Measurements from ENCODE around the gene CABP1.

CABP1 gene

DNA sequence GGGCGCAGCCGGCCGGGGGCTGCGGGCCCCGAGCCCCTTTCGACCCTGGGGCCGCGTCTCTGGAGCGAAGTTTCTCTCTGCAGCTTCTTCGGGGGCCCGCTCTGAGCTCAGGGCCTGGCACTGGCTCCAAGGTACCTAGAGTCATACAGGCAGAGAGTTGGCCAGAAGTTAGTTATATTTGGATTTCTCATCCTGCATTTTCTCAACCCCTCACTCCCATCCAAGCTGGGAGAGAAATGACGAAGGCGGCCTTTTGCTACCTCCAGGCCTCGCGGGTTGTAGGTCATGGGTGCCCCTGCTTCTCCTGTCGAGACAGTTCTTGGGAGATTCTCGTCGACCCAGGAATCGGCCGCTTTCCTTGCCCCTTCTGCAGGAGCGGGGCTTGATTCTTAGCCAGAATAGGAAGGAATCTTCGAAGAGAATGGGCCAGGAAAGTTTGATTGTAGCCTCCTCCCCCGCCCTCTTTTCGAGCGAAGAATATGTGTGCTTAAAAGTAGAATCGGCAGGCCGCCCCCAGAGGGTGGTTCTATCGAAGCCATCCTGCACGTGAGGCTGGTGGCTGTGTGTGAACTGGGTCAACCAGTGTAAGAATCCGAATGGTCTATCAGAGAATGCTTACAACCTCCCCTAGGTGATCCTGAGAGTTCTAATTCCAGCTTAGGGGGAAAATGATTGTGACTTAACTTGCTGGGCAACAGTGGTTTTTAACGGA is 47.3 kb downstream of the CABP1 start:
- Histone ChIP-seq H3K79me2 (ENCODE audit: low read length) (peaks cover 52% of the 10 kb centered on the region), H3K4me3 (ENCODE audit: low read length) (peak overlapping the region; percentile 71), H3K4me2 (ENCODE audit: low read depth, low read length) (peak overlapping the region; percentile 92), H3K36me3 (replicated peaks; ENCODE audit: insufficient read depth, low read length) (no peaks in the 10 kb centered on the region), H3K9ac (ENCODE audit: low read length) (peak overlapping the region; percentile 72), H3K27ac (ENCODE audit: low read length) (no peak overlapping the region), H3F3A (ENCODE audit: insufficient read depth, low read length) (peaks cover 12% of the 10 kb centered on the region), H3K9me3 (replicated peaks; ENCODE audit: insufficient read depth, low read length) (no peaks in the 10 kb centered on the region), H4K20me1 (ENCODE audit: insufficient read depth, low read length) (no peaks in the 10 kb centered on the region), H3K27me3 (replicated peaks; ENCODE audit: insufficient read depth, low read length) (no peaks in the 10 kb centered on the region), H3K4me1 (ENCODE audit: low read length) (0 out of 2 replicates have a peak, but pooled peaks cover 3% of the 10 kb centered on the region), H2AFZ (ENCODE audit: low read length) (0 out of 2 replicates have a peak overlapping the region, but pooled peaks have one; percentile 26), H3K9me2 (replicated peaks; ENCODE audit: insufficient read depth, low read length) (no peaks in the 10 kb centered on the region)
- no peak for TF ChIP-seq EZH2phosphoT487 (IDR thresholded peaks at IDR 0.05; ENCODE audit: low read length)
- TF ChIP-seq, protein P1, sequence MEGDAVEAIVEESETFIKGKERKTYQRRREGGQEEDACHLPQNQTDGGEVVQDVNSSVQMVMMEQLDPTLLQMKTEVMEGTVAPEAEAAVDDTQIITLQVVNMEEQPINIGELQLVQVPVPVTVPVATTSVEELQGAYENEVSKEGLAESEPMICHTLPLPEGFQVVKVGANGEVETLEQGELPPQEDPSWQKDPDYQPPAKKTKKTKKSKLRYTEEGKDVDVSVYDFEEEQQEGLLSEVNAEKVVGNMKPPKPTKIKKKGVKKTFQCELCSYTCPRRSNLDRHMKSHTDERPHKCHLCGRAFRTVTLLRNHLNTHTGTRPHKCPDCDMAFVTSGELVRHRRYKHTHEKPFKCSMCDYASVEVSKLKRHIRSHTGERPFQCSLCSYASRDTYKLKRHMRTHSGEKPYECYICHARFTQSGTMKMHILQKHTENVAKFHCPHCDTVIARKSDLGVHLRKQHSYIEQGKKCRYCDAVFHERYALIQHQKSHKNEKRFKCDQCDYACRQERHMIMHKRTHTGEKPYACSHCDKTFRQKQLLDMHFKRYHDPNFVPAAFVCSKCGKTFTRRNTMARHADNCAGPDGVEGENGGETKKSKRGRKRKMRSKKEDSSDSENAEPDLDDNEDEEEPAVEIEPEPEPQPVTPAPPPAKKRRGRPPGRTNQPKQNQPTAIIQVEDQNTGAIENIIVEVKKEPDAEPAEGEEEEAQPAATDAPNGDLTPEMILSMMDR (IDR thresholded peaks at IDR 0.05; ENCODE audit: low read length) = no peak
- TF ChIP-seq EZH2 (optimal IDR thresholded peaks at IDR 0.05; ENCODE audit: low read depth, low read length) = no peak
- peak; percentile 26 for DNase-seq

DNA sequence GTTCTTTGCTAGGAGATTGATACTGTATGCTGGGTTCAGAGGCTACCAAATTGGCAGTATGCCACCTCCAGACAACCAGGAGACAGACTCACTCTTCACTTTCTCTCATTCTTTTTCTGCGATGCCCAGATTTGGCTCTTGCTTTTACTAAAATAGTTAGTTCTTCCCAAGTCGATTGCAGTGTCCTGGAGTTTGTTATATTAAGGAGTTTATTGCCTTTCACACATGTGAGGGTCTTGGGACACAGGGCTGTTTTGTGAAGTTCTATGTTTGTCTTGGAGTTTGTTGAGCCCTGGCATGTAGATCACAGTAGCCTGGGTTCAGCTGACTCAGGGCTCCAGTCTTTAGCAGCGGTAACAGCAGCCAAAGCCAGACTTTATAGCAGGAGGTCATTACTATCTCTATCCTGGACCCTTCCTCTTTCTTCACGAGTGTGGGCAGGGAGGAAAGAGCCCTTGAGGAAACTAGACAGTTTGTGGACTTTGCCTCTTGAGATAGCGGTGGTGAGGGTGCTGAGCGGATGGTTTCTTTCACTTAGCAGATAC is 48.2 kb downstream of the CABP1 start:
- H3K27ac ChIP-seq (ENCODE audit: low read length) = no peak overlapping the region
- H2AFZ ChIP-seq (ENCODE audit: low read length) = no peak overlapping the region
- H3K36me3 ChIP-seq (replicated peaks; ENCODE audit: insufficient read depth, low read length) = no peaks in the 10 kb centered on the region
- DNase-seq = no peak
- H4K20me1 ChIP-seq (ENCODE audit: insufficient read depth, low read length) = no peaks in the 10 kb centered on the region
- peak overlapping the region; percentile 72; the same call in 1 of the 2 replicates for H3K9ac ChIP-seq (ENCODE audit: low read length)
- H3K4me3 ChIP-seq (ENCODE audit: low read length) = peak overlapping the region; percentile 71
- H3K79me2 ChIP-seq (ENCODE audit: low read length) = peaks cover 53% of the 10 kb centered on the region
- no peak for TF ChIP-seq EZH2phosphoT487 (IDR thresholded peaks at IDR 0.05; ENCODE audit: low read length)
- TF ChIP-seq, protein P1 (IDR thresholded peaks at IDR 0.05; ENCODE audit: low read length) = no peak
- no peak for TF ChIP-seq EZH2 (optimal IDR thresholded peaks at IDR 0.05; ENCODE audit: low read depth, low read length)
- peaks cover 12% of the 10 kb centered on the region for H3F3A ChIP-seq (ENCODE audit: insufficient read depth, low read length)
- no peaks in the 10 kb centered on the region for H3K9me3 ChIP-seq (replicated peaks; ENCODE audit: insufficient read depth, low read length)
- H3K4me1 ChIP-seq (ENCODE audit: low read length) = 0 out of 2 replicates have a peak, but pooled peaks cover 3% of the 10 kb centered on the region
- peak overlapping the region; percentile 92 for H3K4me2 ChIP-seq (ENCODE audit: low read depth, low read length)
- no peaks in the 10 kb centered on the region for H3K27me3 ChIP-seq (replicated peaks; ENCODE audit: insufficient read depth, low read length)
- no peaks in the 10 kb centered on the region for H3K9me2 ChIP-seq (replicated peaks; ENCODE audit: insufficient read depth, low read length)

DNA sequence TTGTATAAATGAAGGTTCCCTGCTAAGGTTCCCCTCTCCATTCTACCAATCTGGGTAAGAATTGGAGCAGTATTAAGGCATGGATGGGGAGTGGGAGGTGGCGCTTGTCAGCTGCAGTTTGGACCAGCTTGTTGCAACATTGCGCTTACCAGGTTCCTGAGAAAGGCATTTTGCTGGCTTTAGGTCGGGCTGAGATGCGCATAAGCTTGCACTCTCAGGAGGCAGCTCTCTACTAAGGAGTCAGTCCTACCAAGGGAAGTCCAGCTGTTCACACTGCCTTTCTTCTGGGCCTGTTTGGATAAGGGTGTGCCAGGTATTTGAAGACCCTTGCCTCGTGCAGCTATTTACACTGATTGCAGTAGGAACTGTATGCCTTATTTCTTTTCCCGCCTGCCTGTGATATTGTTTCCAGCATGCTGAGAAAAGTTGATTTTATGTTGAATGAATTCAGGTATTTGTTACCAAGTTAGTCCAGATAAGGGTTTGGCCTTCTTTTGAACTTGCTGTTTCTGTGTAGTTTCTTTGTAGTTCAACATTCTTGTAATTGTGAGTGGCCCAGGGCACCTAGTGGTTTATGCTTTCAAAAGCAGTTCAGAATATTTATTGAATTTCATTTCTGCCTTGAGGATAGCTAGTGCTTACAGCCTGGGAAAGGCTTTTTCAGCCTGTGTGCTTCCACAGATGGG is 49.1 kb downstream of the CABP1 start:
- no peak overlapping the region for H2AFZ ChIP-seq (ENCODE audit: low read length)
- peaks cover 53% of the 10 kb centered on the region for H3K79me2 ChIP-seq (ENCODE audit: low read length)
- TF ChIP-seq EZH2 (optimal IDR thresholded peaks at IDR 0.05; ENCODE audit: low read depth, low read length) (no peak), EZH2phosphoT487 (IDR thresholded peaks at IDR 0.05; ENCODE audit: low read length) (no peak)
- TF ChIP-seq, protein P1 (IDR thresholded peaks at IDR 0.05; ENCODE audit: low read length) = no peak
- no peaks in the 10 kb centered on the region for H3K27me3 ChIP-seq (replicated peaks; ENCODE audit: insufficient read depth, low read length)
- no peaks in the 10 kb centered on the region for H3K36me3 ChIP-seq (replicated peaks; ENCODE audit: insufficient read depth, low read length)
- H3K9ac ChIP-seq (ENCODE audit: low read length) = no peak overlapping the region
- H3K9me3 ChIP-seq (replicated peaks; ENCODE audit: insufficient read depth, low read length) = no peaks in the 10 kb centered on the region
- DNase-seq = no peak
- peak overlapping the region; percentile 92; the same call in 1 of the 2 replicates for H3K4me2 ChIP-seq (ENCODE audit: low read depth, low read length)
- H3K27ac ChIP-seq (ENCODE audit: low read length) = no peak overlapping the region
- no peaks in the 10 kb centered on the region for H3K9me2 ChIP-seq (replicated peaks; ENCODE audit: insufficient read depth, low read length)
- H3K4me1 ChIP-seq (ENCODE audit: low read length) = 0 out of 2 replicates have a peak, but pooled peaks cover 3% of the 10 kb centered on the region
- H3K4me3 ChIP-seq (ENCODE audit: low read length) = no peak overlapping the region
- peaks cover 8% of the 10 kb centered on the region for H3F3A ChIP-seq (ENCODE audit: insufficient read depth, low read length)
- H4K20me1 ChIP-seq (ENCODE audit: insufficient read depth, low read length) = no peaks in the 10 kb centered on the region

Data from MM.1S (cell line).